Neural crest cell (in vitro differentiated cells): ENCODE results near the gene NPC1. TPM values are rescaled to one million over a fixed set of nuclear protein-coding genes. Genes with fewer than 3 reads are reported as not detected.
"Not testable (repeated sequence)": the region's sequence is repeated elsewhere in the genome, so short reads cannot be mapped to it uniquely, and the experiment has no call there.

ENCODE experiments used
- DNase-seq: peaks from one replicate; pipeline ENCODE4 v3.0.0; 2021; ENCODE audit warnings: low read depth, mixed read lengths, low spot score
- H3K27ac Mint-ChIP-seq: one replicate; pipeline ENCODE4 v1.8.0; 2021; ENCODE audit warnings: mild to moderate bottlenecking, mixed read lengths; ENCODE audit not compliant: unreplicated experiment
- H3K27me3 Mint-ChIP-seq: 2 replicates; pipeline ENCODE4 v1.8.0; 2021; ENCODE audit warnings: low read depth, mild to moderate bottlenecking, mixed read lengths
- H3K36me3 Mint-ChIP-seq: 2 replicates; pipeline ENCODE4 v1.8.0; 2021; ENCODE audit warnings: low read depth, mild to moderate bottlenecking, mixed read lengths
- H3K4me1 Mint-ChIP-seq: 2 replicates; pipeline ENCODE4 v1.8.0; 2021; ENCODE audit warnings: mixed read lengths
- H3K4me3 Mint-ChIP-seq: one replicate; pipeline ENCODE4 v1.8.0; 2021; ENCODE audit warnings: mild to moderate bottlenecking, mixed read lengths
- H3K9me3 Mint-ChIP-seq: 2 replicates; pipeline ENCODE4 v1.8.0; 2021; ENCODE audit warnings: mixed read lengths
- total RNA-seq: library from RNA; stranded (reverse); gene quantifications from 2 replicates; pipeline ENCODE4 v1.2.1, GENCODE V29; 2021
- TF ChIP-seq, protein P1 (sequence below): fragments of 200-600 bp; sonication (generic); conservative IDR thresholded peaks from 2 replicates; pipeline ENCODE4 v1.5.0; 2021; ENCODE audit warnings: antibody characterized with exemption, mild to moderate bottlenecking

NPC1 gene
- total RNA-seq, 1 donor from 2014 or later = 62.7 TPM

DNA sequence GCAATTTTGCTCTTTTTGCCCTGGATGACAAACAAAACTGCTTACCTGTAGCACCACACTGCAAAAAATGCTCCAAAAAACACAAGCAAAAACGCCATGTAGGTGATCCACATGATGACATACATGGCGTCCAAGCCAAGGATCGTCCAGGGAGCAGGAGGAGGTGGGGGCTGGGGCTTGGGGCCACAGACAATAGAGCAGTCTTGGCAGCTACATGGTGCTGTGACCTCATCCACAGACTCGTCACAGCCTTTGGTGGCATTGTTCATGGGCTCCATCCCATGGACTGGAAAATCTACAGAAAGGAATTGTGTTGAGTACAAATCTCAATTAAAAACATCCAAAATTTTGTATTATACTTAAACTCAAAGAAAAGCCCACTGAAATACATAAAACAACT lies 26.1 kb downstream of the NPC1 start:
- DNase-seq = no peak
- Mint-ChIP-seq H3K4me3 (no peak overlapping the region), H3K27ac (no peak overlapping the region), H3K4me1 (no peaks in the 10 kb centered on the region), H3K27me3 (no peaks in the 10 kb centered on the region), H3K9me3 (no peaks in the 10 kb centered on the region), H3K36me3 (peaks cover 26% of the 10 kb centered on the region)
- TF ChIP-seq, protein P1, sequence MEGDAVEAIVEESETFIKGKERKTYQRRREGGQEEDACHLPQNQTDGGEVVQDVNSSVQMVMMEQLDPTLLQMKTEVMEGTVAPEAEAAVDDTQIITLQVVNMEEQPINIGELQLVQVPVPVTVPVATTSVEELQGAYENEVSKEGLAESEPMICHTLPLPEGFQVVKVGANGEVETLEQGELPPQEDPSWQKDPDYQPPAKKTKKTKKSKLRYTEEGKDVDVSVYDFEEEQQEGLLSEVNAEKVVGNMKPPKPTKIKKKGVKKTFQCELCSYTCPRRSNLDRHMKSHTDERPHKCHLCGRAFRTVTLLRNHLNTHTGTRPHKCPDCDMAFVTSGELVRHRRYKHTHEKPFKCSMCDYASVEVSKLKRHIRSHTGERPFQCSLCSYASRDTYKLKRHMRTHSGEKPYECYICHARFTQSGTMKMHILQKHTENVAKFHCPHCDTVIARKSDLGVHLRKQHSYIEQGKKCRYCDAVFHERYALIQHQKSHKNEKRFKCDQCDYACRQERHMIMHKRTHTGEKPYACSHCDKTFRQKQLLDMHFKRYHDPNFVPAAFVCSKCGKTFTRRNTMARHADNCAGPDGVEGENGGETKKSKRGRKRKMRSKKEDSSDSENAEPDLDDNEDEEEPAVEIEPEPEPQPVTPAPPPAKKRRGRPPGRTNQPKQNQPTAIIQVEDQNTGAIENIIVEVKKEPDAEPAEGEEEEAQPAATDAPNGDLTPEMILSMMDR = no peak

DNA sequence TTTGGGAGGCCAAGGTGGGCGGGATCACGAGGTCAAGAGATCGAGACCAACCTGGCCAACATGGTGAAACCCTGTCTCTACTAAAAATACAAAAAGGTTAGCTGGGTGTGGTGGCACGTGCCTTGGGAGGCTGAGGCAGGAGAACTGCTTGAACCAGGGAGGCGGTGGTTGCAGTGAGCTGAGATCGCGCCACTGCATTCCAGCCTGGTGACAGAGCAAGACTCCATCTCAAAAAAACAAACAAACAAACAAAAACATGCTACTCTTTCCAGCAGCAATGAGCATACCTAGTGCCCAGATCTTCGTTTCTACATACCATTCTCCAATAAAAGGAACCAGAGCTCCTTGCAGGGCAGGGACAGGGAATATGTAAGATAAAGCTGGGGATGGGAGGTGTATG lies 28.8 kb downstream of the NPC1 start:
- H3K27me3 Mint-ChIP-seq, H3K4me1 Mint-ChIP-seq, H3K9me3 Mint-ChIP-seq, DNase-seq, H3K27ac Mint-ChIP-seq, H3K4me3 Mint-ChIP-seq: not testable (repeated sequence)
- H3K36me3 Mint-ChIP-seq = peaks cover 26% of the 10 kb centered on the region

- Mint-ChIP-seq H3K9me3 (no peaks in the 10 kb centered on the region), H3K4me1 (no peaks in the 10 kb centered on the region), H3K4me3 (no peak overlapping the region), H3K36me3 (peaks cover 33% of the 10 kb centered on the region), H3K27ac (no peak overlapping the region), H3K27me3 (no peaks in the 10 kb centered on the region)
- no peak for DNase-seq
- TF ChIP-seq, protein P1 = no peak
Measured at GRCh38 chr18:23556145-23556780, 30.0 kb downstream of the NPC1 start.

GRCh38 chr18:23553887-23554286 lies 32.4 kb downstream of the NPC1 start:
- TF ChIP-seq, protein P1 = no peak
- Mint-ChIP-seq H3K27ac (no peak overlapping the region), H3K4me3 (no peak overlapping the region), H3K36me3 (peaks cover 36% of the 10 kb centered on the region), H3K4me1 (no peaks in the 10 kb centered on the region), H3K27me3 (no peaks in the 10 kb centered on the region), H3K9me3 (no peaks in the 10 kb centered on the region)
- DNase-seq = no peak

DNA sequence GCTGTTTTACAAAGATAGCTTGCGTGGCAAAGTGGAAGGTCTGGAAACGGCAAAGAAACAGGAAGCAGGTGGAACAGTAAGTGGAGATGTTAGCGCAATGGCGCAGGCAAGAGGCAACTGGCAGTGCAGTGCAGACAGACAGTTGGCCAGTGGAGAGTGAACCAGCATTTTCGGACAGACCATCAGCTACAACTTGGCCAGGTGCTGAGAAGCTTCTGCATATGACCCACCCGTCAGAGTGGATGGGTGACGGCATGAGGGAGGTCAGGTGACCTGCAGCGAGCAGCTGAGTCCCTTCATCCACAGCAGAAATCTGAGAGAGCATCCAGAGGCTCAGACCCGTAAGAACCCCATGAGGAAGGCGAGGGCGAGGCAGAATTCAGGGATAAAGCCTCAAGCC lies 33.8 kb downstream of the NPC1 start:
- TF ChIP-seq, protein P1 = no peak
- H3K27me3 Mint-ChIP-seq = no peaks in the 10 kb centered on the region
- H3K9me3 Mint-ChIP-seq = no peaks in the 10 kb centered on the region
- H3K36me3 Mint-ChIP-seq = peaks cover 33% of the 10 kb centered on the region
- DNase-seq = no peak
- H3K4me3 Mint-ChIP-seq = no peak overlapping the region
- H3K4me1 Mint-ChIP-seq = no peaks in the 10 kb centered on the region
- H3K27ac Mint-ChIP-seq = no peak overlapping the region

DNA sequence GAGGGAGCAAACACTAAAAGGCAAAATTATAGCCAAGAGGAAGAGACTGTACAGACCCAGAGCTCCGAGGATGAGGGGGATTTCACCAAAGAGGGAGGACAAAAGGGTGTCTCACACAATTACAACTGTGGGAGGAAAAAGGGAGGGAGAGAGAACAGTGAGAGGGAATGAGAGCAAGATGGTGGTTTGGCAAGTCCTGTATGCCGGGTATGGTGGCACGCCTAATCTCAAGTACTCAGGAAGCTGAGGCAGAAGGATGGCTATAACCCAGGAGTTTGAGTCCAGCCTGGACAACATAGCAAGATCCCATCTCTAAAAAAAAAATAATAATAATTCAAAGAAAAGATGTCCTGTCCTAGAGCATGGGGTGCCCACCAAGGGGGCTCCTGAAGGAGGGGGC lies 34.3 kb downstream of the NPC1 start:
- Mint-ChIP-seq H3K4me1 (no peaks in the 10 kb centered on the region), H3K4me3 (no peak overlapping the region), H3K27me3 (no peaks in the 10 kb centered on the region), H3K9me3 (no peaks in the 10 kb centered on the region), H3K36me3 (peaks cover 31% of the 10 kb centered on the region), H3K27ac (no peak overlapping the region)
- TF ChIP-seq, protein P1 = no peak
- no peak for DNase-seq
